CD4-positive, alpha-beta memory T cell (primary cell): ENCODE results near the gene LCAT. TPM values are rescaled to one million over a fixed set of nuclear protein-coding genes. Genes with fewer than 3 reads are reported as not detected.

Experiments
- CTCF ChIA-PET: fragments of 350-600 bp; sonication (Branson Sonifier 250); formaldehyde crosslinking; loops from one replicate; lab custom pipeline; 2021; ENCODE audit warnings: inconsistent platforms; ENCODE audit not compliant: partially characterized antibody; lab: Charles Lee
- POLR2A ChIA-PET: fragments of 350-600 bp; sonication (Branson Sonifier 250); formaldehyde crosslinking; loops from one replicate; lab custom pipeline; 2021; ENCODE audit not compliant: partially characterized antibody; lab: Charles Lee
- DNase-seq, 5 donors: peaks; one replicate each; pipeline versions ENCODE4 v3.0.0 to v3.0.0-alpha.2; 2020 to 2022; ENCODE audit warnings: mixed read lengths in 1 of 5
- H3K27ac ChIP-seq: one replicate; pipeline ENCODE4 v1.7.0; 2013; ENCODE audit warnings: low read depth, low read length
- H3K27me3 ChIP-seq: 2 replicates; pipeline ENCODE4 v1.7.0; 2013; ENCODE audit warnings: mild to moderate bottlenecking, low read length, moderate library complexity; ENCODE audit not compliant: insufficient read depth
- H3K36me3 ChIP-seq: 2 replicates; pipeline ENCODE4 v1.7.0; 2013; ENCODE audit warnings: mild to moderate bottlenecking, low read length, moderate library complexity; ENCODE audit not compliant: insufficient read depth
- H3K4me1 ChIP-seq: 2 replicates; pipeline ENCODE4 v1.7.0; 2013; ENCODE audit warnings: mild to moderate bottlenecking, low read length, moderate library complexity; ENCODE audit not compliant: insufficient read depth
- H3K4me3 ChIP-seq, 2 donors: one replicate each; pipeline ENCODE4 v1.7.0; 2013; ENCODE audit warnings: low read length in 2 of 2, mild to moderate bottlenecking in 1 of 2
- H3K9me3 ChIP-seq, 2 donors: one replicate each; pipeline ENCODE4 v1.7.0; 2013; ENCODE audit warnings: low read length in 2 of 2, control low read depth in 1 of 2; ENCODE audit not compliant: control insufficient read depth in 1 of 2
- H3K27ac Mint-ChIP-seq, 7 donors: one replicate each; pipeline ENCODE4 v1.8.0; 2020 to 2021; ENCODE audit warnings: mixed read lengths in 7 of 7, mild to moderate bottlenecking in 6 of 7, inconsistent platforms in 3 of 7, moderate library complexity in 3 of 7
- H3K27me3 Mint-ChIP-seq, 2 donors: one replicate each; pipeline ENCODE4 v1.8.0; 2020 to 2021; ENCODE audit warnings: mixed read lengths in 2 of 2
- H3K36me3 Mint-ChIP-seq, 2 donors: one replicate each; pipeline ENCODE4 v1.8.0; 2020 to 2021; ENCODE audit warnings: mixed read lengths in 2 of 2, inconsistent platforms in 1 of 2, mild to moderate bottlenecking in 1 of 2
- H3K4me1 Mint-ChIP-seq, 4 donors: one replicate each; pipeline ENCODE4 v1.8.0; 2020 to 2021; ENCODE audit warnings: mixed read lengths in 4 of 4, mild to moderate bottlenecking in 1 of 4
- H3K4me3 Mint-ChIP-seq, 8 donors: one replicate each; pipeline ENCODE4 v1.8.0; 2020 to 2021; ENCODE audit warnings: mixed read lengths in 8 of 8, mild to moderate bottlenecking in 7 of 8, moderate library complexity in 6 of 8, inconsistent platforms in 3 of 8
- H3K9me3 Mint-ChIP-seq, 8 donors: one replicate each; pipeline ENCODE4 v1.8.0; 2020 to 2021; ENCODE audit warnings: mixed read lengths in 8 of 8, mild to moderate bottlenecking in 5 of 8, inconsistent platforms in 3 of 8, moderate library complexity in 1 of 8
- intact Hi-C: fragments of 100-400 bp; cut with micrococcal nuclease; formaldehyde crosslinking; loops from one replicate; pipeline ENCODE4 v1.15.1; 2023
- polyA plus RNA-seq, 2 donors: library from polyadenylated mRNA; unstranded; fragments of 300-500 nt; fragmentation: Illumina TruSeq; gene quantifications; one replicate each; pipeline ENCODE4 v1.2.3, GENCODE V29; 2021
- total RNA-seq, 2 experiments: library from RNA; stranded (reverse); gene quantifications; one replicate each; pipeline ENCODE4 v1.2.3, GENCODE V29; 2021

The LCAT gene
- total and polyA plus RNA-seq, 4 experiments from 2014 or later = 1.9 to 20.3 (median 18.2) TPM; not detected in 1

GRCh38 chr16:67964477-67965131, 20.7 kb upstream of the LCAT start:
- peak overlapping the region in 1 of 8 donors; percentile 39 for H3K4me3 Mint-ChIP-seq
- peaks cover 17% of the 10 kb centered on the region for H3K4me1 ChIP-seq
- POLR2A ChIA-PET = no interaction called here
- intact Hi-C loops = no loop called here
- peaks cover 12% of the 10 kb centered on the region in 2 donors for H3K36me3 Mint-ChIP-seq
- no peak overlapping the region for H3K4me3 ChIP-seq
- H3K27ac ChIP-seq = no peak overlapping the region
- peaks cover 10% of the 10 kb centered on the region for H3K36me3 ChIP-seq
- no peak for DNase-seq
- peaks cover 12 to 36% (median 19%) of the 10 kb centered on the region in 4 donors for H3K4me1 Mint-ChIP-seq
- H3K9me3 Mint-ChIP-seq = no peaks in the 10 kb centered on the region
- no peaks in the 10 kb centered on the region for H3K27me3 ChIP-seq
- CTCF ChIA-PET = interaction anchor here (1.0 to 1.7 kb wide), 2 partner anchors 22 to 100 kb away, joined by 3 to 4 read pairs; no protein-coding TSS in a partner anchor
- H3K27ac Mint-ChIP-seq = peak overlapping the region in 2 of 7 donors; percentile 59 to 74
- H3K9me3 ChIP-seq = no peaks in the 10 kb centered on the region
- H3K27me3 Mint-ChIP-seq = no peaks in the 10 kb centered on the region

- H3K36me3 ChIP-seq = peaks cover 13% of the 10 kb centered on the region
- H3K27me3 ChIP-seq = no peaks in the 10 kb centered on the region
- DNase-seq = no peak
- H3K36me3 Mint-ChIP-seq = peaks cover 9 to 14% of the 10 kb centered on the region in 2 donors
- no peaks in the 10 kb centered on the region for H3K9me3 Mint-ChIP-seq
- intact Hi-C loops = no loop called here
- H3K4me3 ChIP-seq = no peak overlapping the region
- H3K4me1 ChIP-seq = peaks cover 17% of the 10 kb centered on the region
- H3K4me3 Mint-ChIP-seq = no peak overlapping the region
- H3K27ac Mint-ChIP-seq = no peak overlapping the region
- no peaks in the 10 kb centered on the region for H3K9me3 ChIP-seq
- H3K27me3 Mint-ChIP-seq = no peaks in the 10 kb centered on the region
- CTCF ChIA-PET = interaction anchor here (0.8 to 1.7 kb wide), 3 partner anchors 21 to 101 kb away, joined by 3 to 4 read pairs (median 3); no protein-coding TSS in a partner anchor
- H3K27ac ChIP-seq = no peak overlapping the region
- POLR2A ChIA-PET = interaction anchor here (1.0 kb wide), 1 partner anchor 23 kb away, joined by 4 read pairs; no protein-coding TSS in a partner anchor
- H3K4me1 Mint-ChIP-seq = peaks cover 9 to 28% (median 15%) of the 10 kb centered on the region in 4 donors
Measured at GRCh38 chr16:67963662-67964321, 19.9 kb upstream of the LCAT start.

- ChIA-PET POLR2A (interaction anchor here (0.9 to 1.0 kb wide), 2 partner anchors 22 to 27 kb away, joined by 3 to 4 read pairs; no protein-coding TSS in a partner anchor), CTCF (interaction anchor here (0.6 to 1.7 kb wide), 3 partner anchors 21 to 97 kb away, joined by 3 read pairs; no protein-coding TSS in a partner anchor)
- Mint-ChIP-seq H3K27ac (no peak overlapping the region), H3K36me3 (peaks cover 12 to 19% of the 10 kb centered on the region in 2 donors), H3K27me3 (no peaks in the 10 kb centered on the region), H3K9me3 (peaks cover 0 to 1% (median 0%) of the 10 kb centered on the region in 8 donors), H3K4me3 (peak overlapping the region in 1 of 8 donors; percentile 20), H3K4me1 (peaks cover 9 to 28% (median 15%) of the 10 kb centered on the region in 4 donors)
- no peak overlapping the region for H3K4me3 ChIP-seq
- intact Hi-C loops = no loop called here
- no peaks in the 10 kb centered on the region for H3K27me3 ChIP-seq
- no peak overlapping the region for H3K27ac ChIP-seq
- H3K4me1 ChIP-seq = peaks cover 17% of the 10 kb centered on the region
- H3K9me3 ChIP-seq = no peaks in the 10 kb centered on the region
- peaks cover 18% of the 10 kb centered on the region for H3K36me3 ChIP-seq
- no peak for DNase-seq
Measured at GRCh38 chr16:67963292-67963661, 19.4 kb upstream of the LCAT start.

GRCh38 chr16:67962135-67962534, 18.2 kb upstream of the LCAT start:
- Mint-ChIP-seq H3K4me3 (no peak overlapping the region), H3K4me1 (peaks cover 3 to 20% (median 8%) of the 10 kb centered on the region in 4 donors), H3K27ac (peak overlapping the region in 1 of 7 donors; percentile 65), H3K36me3 (peaks cover 10 to 20% of the 10 kb centered on the region in 2 donors), H3K9me3 (peaks cover 0 to 2% (median 0%) of the 10 kb centered on the region in 8 donors), H3K27me3 (no peaks in the 10 kb centered on the region)
- peaks cover 18% of the 10 kb centered on the region for H3K36me3 ChIP-seq
- peaks cover 9% of the 10 kb centered on the region for H3K4me1 ChIP-seq
- H3K4me3 ChIP-seq = no peak overlapping the region
- H3K27me3 ChIP-seq = no peaks in the 10 kb centered on the region
- POLR2A ChIA-PET = interaction anchor here (0.6 kb wide), 1 partner anchor 21 kb away, joined by 3 read pairs; no protein-coding TSS in a partner anchor
- no peaks in the 10 kb centered on the region for H3K9me3 ChIP-seq
- intact Hi-C loops = no loop called here
- DNase-seq = no peak
- CTCF ChIA-PET = interaction anchor here (1.2 kb wide), 1 partner anchor 146 kb away, joined by 6 read pairs; no protein-coding TSS in a partner anchor
- H3K27ac ChIP-seq = no peak overlapping the region

- no peak overlapping the region for H3K4me3 Mint-ChIP-seq
- intact Hi-C loops = no loop called here
- Histone ChIP-seq H3K27me3 (no peaks in the 10 kb centered on the region), H3K4me1 (peaks cover 3% of the 10 kb centered on the region), H3K4me3 (no peak overlapping the region), H3K27ac (no peak overlapping the region), H3K36me3 (peaks cover 18% of the 10 kb centered on the region), H3K9me3 (no peaks in the 10 kb centered on the region)
- H3K27me3 Mint-ChIP-seq = no peaks in the 10 kb centered on the region
- H3K9me3 Mint-ChIP-seq = peaks cover 0 to 2% (median 0%) of the 10 kb centered on the region in 8 donors
- ChIA-PET POLR2A (no interaction called here), CTCF (interaction anchor here (1.2 kb wide), 1 partner anchor 145 kb away, joined by 6 read pairs; no protein-coding TSS in a partner anchor)
- peaks cover 0 to 14% (median 3%) of the 10 kb centered on the region in 4 donors for H3K4me1 Mint-ChIP-seq
- no peak overlapping the region for H3K27ac Mint-ChIP-seq
- no peak for DNase-seq
- peaks cover 10 to 20% of the 10 kb centered on the region in 2 donors for H3K36me3 Mint-ChIP-seq
Measured at GRCh38 chr16:67961551-67961957, 17.6 kb upstream of the LCAT start.

GRCh38 chr16:67959536-67960329, 15.8 kb upstream of the LCAT start:
- no peak for DNase-seq
- peaks cover 0 to 2% (median 0%) of the 10 kb centered on the region in 8 donors for H3K9me3 Mint-ChIP-seq
- POLR2A ChIA-PET = interaction anchor here (0.9 to 1.3 kb wide), 3 partner anchors 10 to 26 kb away, joined by 3 to 6 read pairs (median 4); partner anchors contain the start of gene PSMB10
- Histone ChIP-seq H3K27ac (no peak overlapping the region), H3K4me1 (no peaks in the 10 kb centered on the region), H3K36me3 (peaks cover 18% of the 10 kb centered on the region), H3K9me3 (no peaks in the 10 kb centered on the region), H3K27me3 (no peaks in the 10 kb centered on the region), H3K4me3 (no peak overlapping the region)
- H3K27me3 Mint-ChIP-seq = no peaks in the 10 kb centered on the region
- no peak overlapping the region for H3K4me3 Mint-ChIP-seq
- intact Hi-C loops = no loop called here
- CTCF ChIA-PET = interaction anchor here (0.5 to 1.9 kb wide), 3 partner anchors 19 to 109 kb away, joined by 3 to 9 read pairs (median 3); no protein-coding TSS in a partner anchor
- no peak overlapping the region for H3K27ac Mint-ChIP-seq
- peaks cover 8 to 20% of the 10 kb centered on the region in 2 donors for H3K36me3 Mint-ChIP-seq
- peaks cover 0 to 5% (median 2%) of the 10 kb centered on the region in 4 donors for H3K4me1 Mint-ChIP-seq
